Smooth muscle cell (in vitro differentiated cells): ENCODE results near the gene ANGEL2. TPM values are rescaled to one million over a fixed set of nuclear protein-coding genes. Genes with fewer than 3 reads are reported as not detected.

Experiments used
- DNase-seq: peaks from one replicate; lab custom pipeline; 2025; ENCODE audit not compliant: unreplicated experiment; lab: John Stamatoyannopoulos, UW
- H2AFZ ChIP-seq: fragments of 200-600 bp; sonication (generic); 2 replicates; pipeline ENCODE4 v1.6.0; 2016; ENCODE audit warnings: antibody characterized with exemption, low read depth, mild to moderate bottlenecking
- H3F3A ChIP-seq: fragments of 200-600 bp; sonication (generic); 2 replicates; pipeline ENCODE4 v1.6.0; 2017; ENCODE audit warnings: antibody characterized with exemption, low read depth
- H3K27ac ChIP-seq: fragments of 200-600 bp; sonication (generic); 2 replicates; pipeline ENCODE4 v1.5.1; 2016; ENCODE audit warnings: low read depth, mild to moderate bottlenecking
- H3K27me3 ChIP-seq: fragments of 200-600 bp; sonication (generic); 2 replicates; pipeline ENCODE4 v1.6.1; 2016; ENCODE audit warnings: low read depth, mild to moderate bottlenecking
- H3K36me3 ChIP-seq: fragments of 200-600 bp; sonication (generic); 2 replicates; pipeline ENCODE4 v1.5.1; 2016; ENCODE audit warnings: low read depth
- H3K4me1 ChIP-seq: fragments of 200-600 bp; sonication (generic); 2 replicates; pipeline ENCODE4 v1.5.1; 2016; ENCODE audit warnings: low read depth
- H3K4me2 ChIP-seq: fragments of 200-600 bp; sonication (generic); 2 replicates; pipeline ENCODE4 v1.6.0; 2016; ENCODE audit warnings: mild to moderate bottlenecking
- H3K4me3 ChIP-seq: fragments of 200-600 bp; sonication (generic); 2 replicates; pipeline ENCODE4 v1.5.1; 2016; ENCODE audit warnings: mild to moderate bottlenecking
- H3K79me2 ChIP-seq: fragments of 200-600 bp; sonication (generic); 2 replicates; pipeline ENCODE4 v1.6.0; 2016; ENCODE audit warnings: low read depth, mild to moderate bottlenecking
- H3K9ac ChIP-seq: fragments of 200-600 bp; sonication (generic); 2 replicates; pipeline ENCODE4 v1.6.0; 2016; ENCODE audit warnings: low read depth
- H3K9me3 ChIP-seq: fragments of 200-600 bp; sonication (generic); replicated peaks from 2 replicates; pipeline ENCODE4 v1.5.1; 2016; ENCODE audit warnings: low read depth
- H4K20me1 ChIP-seq: fragments of 200-600 bp; sonication (generic); 2 replicates; pipeline ENCODE4 v1.6.0; 2016; ENCODE audit warnings: low read depth
- WGBS: methylation state at CpG from one replicate; pipeline ENCODE4 v1.1.7; 2016; ENCODE audit warnings: low lambda C conversion rate; 5-methylcytosine and 5-hydroxymethylcytosine counted together
- polyA plus RNA-seq: library from polyadenylated mRNA; unstranded; fragments of >200 nt; fragmentation: Nextera tagmentation; extraction: Ambion mirVana; gene quantifications from 2 replicates; pipeline ENCODE4 v1.2.1, GENCODE V29; 2016
- total RNA-seq: library from RNA; depleted of rRNA; stranded (reverse); fragments of >200 nt; gene quantifications from 2 replicates; pipeline ENCODE4 v1.2.3, GENCODE V29; 2014
- TF ChIP-seq, protein P1 (sequence below): fragments of 200-600 bp; sonication (generic); IDR thresholded peaks from 2 replicates; pipeline ENCODE4 v1.5.1; 2017; ENCODE audit warnings: borderline replicate concordance, mild to moderate bottlenecking, antibody characterized with exemption; ENCODE audit not compliant: insufficient read depth, poor library complexity, severe bottlenecking

The ANGEL2 gene
- total and polyA plus RNA-seq, 2 experiments from 2014 or later, result 13.1 to 29.7 TPM

DNA sequence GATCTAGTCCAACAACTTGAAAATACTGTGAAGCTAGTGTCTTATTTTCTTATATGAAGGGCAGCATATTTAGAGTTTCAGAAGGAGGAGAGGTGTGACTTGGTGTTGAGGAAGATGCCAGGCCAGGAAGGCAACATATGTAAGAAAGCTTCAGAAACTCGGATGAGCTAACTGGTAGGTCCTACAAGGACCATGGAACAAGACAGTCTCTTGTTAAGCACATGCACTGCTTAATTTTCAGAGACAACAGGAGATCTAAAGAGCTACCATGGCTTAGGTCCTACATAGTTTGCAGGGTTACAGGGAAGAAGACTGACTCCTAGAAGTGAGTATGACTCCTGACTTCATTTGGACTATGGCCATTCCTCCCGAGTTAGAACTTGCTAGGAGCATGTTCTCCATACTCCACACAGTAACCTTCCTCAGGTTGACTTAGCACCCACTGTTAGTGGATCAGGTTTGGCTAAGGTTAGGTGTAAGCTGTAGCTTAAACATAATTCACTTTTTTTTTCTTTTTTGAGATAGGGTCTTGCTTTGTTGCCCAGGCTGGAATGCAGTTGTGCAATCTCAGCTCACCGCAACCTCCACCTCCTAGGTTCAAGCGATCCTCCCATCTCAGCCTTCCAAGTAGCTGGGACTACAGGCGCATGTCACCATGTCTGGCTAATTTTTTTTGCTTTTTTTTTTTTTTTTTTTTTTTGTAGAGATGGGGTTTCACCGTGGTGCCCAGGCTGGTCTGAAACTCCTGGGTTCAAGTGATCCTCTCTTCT lies 31.0 kb downstream of the ANGEL2 start:
- Histone ChIP-seq H3F3A (no peaks in the 10 kb centered on the region), H3K4me3 (no peak overlapping the region), H3K9ac (no peak overlapping the region), H3K4me2 (no peak overlapping the region), H3K36me3 (no peaks in the 10 kb centered on the region), H3K4me1 (peaks cover 7% of the 10 kb centered on the region), H2AFZ (no peak overlapping the region), H3K9me3 (no peaks in the 10 kb centered on the region), H4K20me1 (no peaks in the 10 kb centered on the region), H3K79me2 (no peaks in the 10 kb centered on the region), H3K27ac (no peak overlapping the region), H3K27me3 (no peaks in the 10 kb centered on the region)
- DNase-seq, result no peak
- WGBS, result 97% methylated on average over 6 of the region's 6 CpGs
- TF ChIP-seq, protein P1, sequence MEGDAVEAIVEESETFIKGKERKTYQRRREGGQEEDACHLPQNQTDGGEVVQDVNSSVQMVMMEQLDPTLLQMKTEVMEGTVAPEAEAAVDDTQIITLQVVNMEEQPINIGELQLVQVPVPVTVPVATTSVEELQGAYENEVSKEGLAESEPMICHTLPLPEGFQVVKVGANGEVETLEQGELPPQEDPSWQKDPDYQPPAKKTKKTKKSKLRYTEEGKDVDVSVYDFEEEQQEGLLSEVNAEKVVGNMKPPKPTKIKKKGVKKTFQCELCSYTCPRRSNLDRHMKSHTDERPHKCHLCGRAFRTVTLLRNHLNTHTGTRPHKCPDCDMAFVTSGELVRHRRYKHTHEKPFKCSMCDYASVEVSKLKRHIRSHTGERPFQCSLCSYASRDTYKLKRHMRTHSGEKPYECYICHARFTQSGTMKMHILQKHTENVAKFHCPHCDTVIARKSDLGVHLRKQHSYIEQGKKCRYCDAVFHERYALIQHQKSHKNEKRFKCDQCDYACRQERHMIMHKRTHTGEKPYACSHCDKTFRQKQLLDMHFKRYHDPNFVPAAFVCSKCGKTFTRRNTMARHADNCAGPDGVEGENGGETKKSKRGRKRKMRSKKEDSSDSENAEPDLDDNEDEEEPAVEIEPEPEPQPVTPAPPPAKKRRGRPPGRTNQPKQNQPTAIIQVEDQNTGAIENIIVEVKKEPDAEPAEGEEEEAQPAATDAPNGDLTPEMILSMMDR, result no peak

DNA sequence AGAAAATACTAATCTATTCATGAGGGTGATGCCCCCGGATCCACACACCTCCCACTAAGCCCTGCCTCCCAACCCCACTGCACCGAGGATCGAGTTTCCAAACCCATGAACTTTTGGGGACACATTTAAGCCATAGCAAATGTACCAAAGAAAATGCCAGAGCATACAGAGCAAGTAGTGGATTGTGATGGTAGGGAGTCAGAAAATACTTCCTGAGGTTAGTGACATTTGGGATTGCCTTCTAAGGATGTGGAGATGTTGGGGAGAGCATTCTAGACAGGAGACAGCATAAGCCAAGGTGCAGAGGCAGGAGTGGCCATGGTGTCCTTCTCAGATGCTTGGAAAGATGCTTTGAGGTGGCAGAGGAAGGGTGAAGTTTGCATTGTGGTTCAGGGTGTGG lies 32.2 kb downstream of the ANGEL2 start:
- Histone ChIP-seq H3K4me2 (no peak overlapping the region), H3K4me1 (peaks cover 9% of the 10 kb centered on the region), H3K79me2 (no peaks in the 10 kb centered on the region), H3K4me3 (no peak overlapping the region), H3K36me3 (no peaks in the 10 kb centered on the region), H2AFZ (no peak overlapping the region), H3K27ac (no peak overlapping the region), H3K9me3 (no peaks in the 10 kb centered on the region), H3K9ac (no peak overlapping the region), H4K20me1 (no peaks in the 10 kb centered on the region), H3K27me3 (no peaks in the 10 kb centered on the region), H3F3A (no peaks in the 10 kb centered on the region)
- TF ChIP-seq, protein P1, result no peak
- WGBS, result 95% methylated on average over 3 of the region's 3 CpGs
- DNase-seq, result no peak

DNA sequence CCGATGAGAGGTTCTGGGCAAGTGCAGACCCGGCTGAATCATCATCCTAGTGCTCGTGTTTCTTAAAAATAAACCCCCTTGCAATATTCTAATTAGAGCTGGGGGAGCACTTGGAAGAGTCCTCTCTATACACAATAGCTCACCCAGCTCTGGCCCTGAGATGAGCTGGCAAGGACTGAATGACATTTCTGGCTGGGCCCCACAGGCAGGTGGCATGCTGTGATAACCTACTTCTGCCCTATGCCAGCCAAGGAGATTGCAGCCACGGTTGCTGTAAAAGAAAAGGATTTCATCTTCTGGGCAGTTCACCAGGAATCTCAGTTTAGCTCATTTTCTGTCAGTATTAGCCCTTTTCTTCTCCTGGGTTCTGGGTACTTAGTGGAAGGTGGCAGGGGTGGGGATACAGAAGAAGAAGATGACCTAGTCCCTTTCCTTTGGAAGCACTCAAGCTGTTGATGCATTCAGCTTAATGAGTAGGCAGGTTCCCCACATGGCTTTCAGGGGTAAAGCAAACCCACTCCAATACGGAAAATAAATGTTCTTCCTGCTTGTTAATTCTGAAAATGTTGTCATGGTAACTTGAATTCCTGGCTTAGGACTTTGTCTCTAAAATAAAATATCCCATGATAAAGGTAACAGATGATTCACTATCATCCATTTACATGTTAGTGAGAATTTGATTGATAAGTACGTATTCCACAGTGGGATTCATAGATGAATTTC lies 33.1 kb downstream of the ANGEL2 start:
- no peak for DNase-seq

More for the DNA sequence above, 33.1 kb downstream of the ANGEL2 start:
- Histone ChIP-seq H3K9ac (no peak overlapping the region), H3K4me2 (no peak overlapping the region), H3K36me3 (no peaks in the 10 kb centered on the region), H3K79me2 (no peaks in the 10 kb centered on the region), H3F3A (no peaks in the 10 kb centered on the region), H3K27ac (no peak overlapping the region), H3K9me3 (no peaks in the 10 kb centered on the region), H2AFZ (no peak overlapping the region), H3K4me1 (peaks cover 9% of the 10 kb centered on the region), H3K27me3 (no peaks in the 10 kb centered on the region), H4K20me1 (no peaks in the 10 kb centered on the region), H3K4me3 (no peak overlapping the region)
- TF ChIP-seq, protein P1, result no peak
- WGBS, result 94% methylated on average over 6 of the region's 6 CpGs
